Measurements from ENCODE around the gene MXD4.
"Not testable (repeated sequence)": the region's sequence is repeated elsewhere in the genome, so short reads cannot be mapped to it uniquely, and the experiment has no call there.

The MXD4 gene

GRCh38 chr4:2220016-2220630 is 41.8 kb downstream of the MXD4 start:
- Histone ChIP-seq H3K36me3 (replicated peaks) (no peaks in the 10 kb centered on the region), H3K27me3 (replicated peaks) (no peaks in the 10 kb centered on the region), H3K4me3 (ENCODE audit: low read depth, low read length) (no peak overlapping the region), H3K27ac (no peak overlapping the region)
- peak; percentile 63 for DNase-seq
- TF ChIP-seq, protein P1, sequence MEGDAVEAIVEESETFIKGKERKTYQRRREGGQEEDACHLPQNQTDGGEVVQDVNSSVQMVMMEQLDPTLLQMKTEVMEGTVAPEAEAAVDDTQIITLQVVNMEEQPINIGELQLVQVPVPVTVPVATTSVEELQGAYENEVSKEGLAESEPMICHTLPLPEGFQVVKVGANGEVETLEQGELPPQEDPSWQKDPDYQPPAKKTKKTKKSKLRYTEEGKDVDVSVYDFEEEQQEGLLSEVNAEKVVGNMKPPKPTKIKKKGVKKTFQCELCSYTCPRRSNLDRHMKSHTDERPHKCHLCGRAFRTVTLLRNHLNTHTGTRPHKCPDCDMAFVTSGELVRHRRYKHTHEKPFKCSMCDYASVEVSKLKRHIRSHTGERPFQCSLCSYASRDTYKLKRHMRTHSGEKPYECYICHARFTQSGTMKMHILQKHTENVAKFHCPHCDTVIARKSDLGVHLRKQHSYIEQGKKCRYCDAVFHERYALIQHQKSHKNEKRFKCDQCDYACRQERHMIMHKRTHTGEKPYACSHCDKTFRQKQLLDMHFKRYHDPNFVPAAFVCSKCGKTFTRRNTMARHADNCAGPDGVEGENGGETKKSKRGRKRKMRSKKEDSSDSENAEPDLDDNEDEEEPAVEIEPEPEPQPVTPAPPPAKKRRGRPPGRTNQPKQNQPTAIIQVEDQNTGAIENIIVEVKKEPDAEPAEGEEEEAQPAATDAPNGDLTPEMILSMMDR (IDR thresholded peaks at IDR 0.05; ENCODE audit: low read depth, low read length, missing control alignments), result peak; percentile 96
- in situ Hi-C loops (cut with HindIII; ENCODE audit: low pct_ligation_motif_present, low sequenced_read_pairs), result no loop called here

GRCh38 chr4:2219233-2219760 is 42.6 kb downstream of the MXD4 start:
- H3K27ac ChIP-seq, result no peak overlapping the region
- TF ChIP-seq, protein P1 (IDR thresholded peaks at IDR 0.05; ENCODE audit: low read depth, low read length, missing control alignments), result no peak

GRCh38 chr4:2218436-2218835 is 43.5 kb downstream of the MXD4 start:
- TF ChIP-seq, protein P1 (IDR thresholded peaks at IDR 0.05; ENCODE audit: low read depth, low read length, missing control alignments), result no peak
- DNase-seq, result no peak
- H3K27me3 ChIP-seq (replicated peaks), result no peaks in the 10 kb centered on the region
- in situ Hi-C loops (cut with HindIII; ENCODE audit: low pct_ligation_motif_present, low sequenced_read_pairs), result no loop called here
- no peak overlapping the region for H3K4me3 ChIP-seq (ENCODE audit: low read depth, low read length)
- H3K36me3 ChIP-seq (replicated peaks), result no peaks in the 10 kb centered on the region
- no peak overlapping the region for H3K27ac ChIP-seq

More at GRCh38 chr4:2219233-2219760, 42.6 kb downstream of the MXD4 start:
- Histone ChIP-seq H3K27me3 (replicated peaks) (no peaks in the 10 kb centered on the region), H3K4me3 (ENCODE audit: low read depth, low read length) (no peak overlapping the region), H3K36me3 (replicated peaks) (no peaks in the 10 kb centered on the region)
- DNase-seq, result no peak
- in situ Hi-C loops (cut with HindIII; ENCODE audit: low pct_ligation_motif_present, low sequenced_read_pairs), result no loop called here

- no peak overlapping the region for H3K4me3 ChIP-seq (ENCODE audit: low read depth, low read length)
- H3K27ac ChIP-seq, result no peak overlapping the region
- DNase-seq, result no peak
- H3K27me3 ChIP-seq (replicated peaks), result no peaks in the 10 kb centered on the region
- no peaks in the 10 kb centered on the region for H3K36me3 ChIP-seq (replicated peaks)
- in situ Hi-C loops (cut with HindIII; ENCODE audit: low pct_ligation_motif_present, low sequenced_read_pairs), result no loop called here
- TF ChIP-seq, protein P1 (IDR thresholded peaks at IDR 0.05; ENCODE audit: low read depth, low read length, missing control alignments), result no peak
Observed at GRCh38 chr4:2217726-2218125, 44.2 kb downstream of the MXD4 start.

DNA sequence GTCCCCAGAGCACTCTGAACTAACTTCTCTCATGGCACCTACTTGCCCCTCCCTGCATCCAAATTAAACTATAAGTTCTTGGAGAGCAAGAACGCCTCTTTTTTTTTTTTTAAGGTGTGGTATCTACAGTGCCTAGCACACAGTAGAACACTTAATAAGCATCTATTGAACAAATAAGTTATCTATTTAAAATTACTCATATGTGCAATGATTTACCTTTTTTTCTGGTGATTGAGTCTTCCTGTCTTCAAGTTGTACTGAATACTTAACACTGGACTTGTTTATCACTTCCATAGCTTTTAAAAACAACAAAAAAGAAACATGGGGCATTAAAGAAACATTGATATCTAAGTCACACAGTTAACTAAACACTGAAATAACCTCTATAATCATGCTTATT is 49.1 kb downstream of the MXD4 start:
- no peak overlapping the region for H3K27ac ChIP-seq
- TF ChIP-seq, protein P1 (IDR thresholded peaks at IDR 0.05; ENCODE audit: low read depth, low read length, missing control alignments), result no peak
- no peaks in the 10 kb centered on the region for H3K36me3 ChIP-seq (replicated peaks)
- DNase-seq, result no peak
- in situ Hi-C loops (cut with HindIII; ENCODE audit: low pct_ligation_motif_present, low sequenced_read_pairs), result no loop called here
- H3K27me3 ChIP-seq (replicated peaks), result no peaks in the 10 kb centered on the region
- no peak overlapping the region for H3K4me3 ChIP-seq (ENCODE audit: low read depth, low read length)

- H3K36me3 ChIP-seq (replicated peaks); in situ Hi-C loops (cut with HindIII; ENCODE audit: low pct_ligation_motif_present, low sequenced_read_pairs); DNase-seq; H3K4me3 ChIP-seq (ENCODE audit: low read depth, low read length); H3K27me3 ChIP-seq (replicated peaks); H3K27ac ChIP-seq: not testable (repeated sequence)
Observed at GRCh38 chr4:2202789-2203188, 59.1 kb downstream of the MXD4 start.

Data from brain microvascular endothelial cell (primary cell).